NT2/D1 (cell line): Measurements from ENCODE around the gene PRSS35.

Experiments used
- YY1 ChIP-seq: IDR thresholded peaks from 2 replicates; pipeline ENCODE4 v1.6.1; 2011; ENCODE audit not compliant: insufficient read length, insufficient read depth
- ZNF274 ChIP-seq: IDR thresholded peaks from 2 replicates; pipeline ENCODE4 v1.6.1; 2011; ENCODE audit warnings: mild to moderate bottlenecking, low read depth, low read length

DNA sequence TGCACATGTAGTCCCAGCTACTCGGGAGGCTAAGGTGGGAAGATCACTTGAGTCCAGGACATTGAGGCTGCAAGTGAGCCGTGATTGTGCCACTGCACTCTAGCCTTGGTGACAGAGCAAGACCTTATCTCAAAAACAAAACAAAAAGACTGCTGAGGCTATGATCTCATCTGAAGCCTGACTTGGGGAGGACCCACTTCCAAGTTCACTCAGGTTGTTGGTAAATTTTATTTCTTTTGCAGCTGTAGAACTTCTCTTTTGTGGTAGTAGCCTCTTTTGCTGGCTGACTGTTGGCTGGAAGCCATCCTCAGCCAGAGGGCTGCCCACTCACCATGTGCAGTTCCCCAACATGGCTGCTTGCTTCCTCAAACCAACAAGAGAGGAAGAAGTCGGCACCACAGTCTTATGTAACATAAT lies 44.7 kb upstream of the PRSS35 start:
- TF ChIP-seq ZNF274 (no peak), YY1 (no peak)
